HG03095 (cell line): Measurements from ENCODE around the gene NRCAM.
"Not testable (repeated sequence)": the region's sequence is repeated elsewhere in the genome, so short reads cannot be mapped to it uniquely, and the experiment has no call there.

Experiments used
- ATAC-seq: cut with Tn5 transposase; IDR thresholded peaks from one replicate; pipeline ENCODE4 v1.9.1; 2021; ENCODE audit warnings: moderate library complexity; ENCODE audit not compliant: unreplicated experiment

The NRCAM gene

DNA sequence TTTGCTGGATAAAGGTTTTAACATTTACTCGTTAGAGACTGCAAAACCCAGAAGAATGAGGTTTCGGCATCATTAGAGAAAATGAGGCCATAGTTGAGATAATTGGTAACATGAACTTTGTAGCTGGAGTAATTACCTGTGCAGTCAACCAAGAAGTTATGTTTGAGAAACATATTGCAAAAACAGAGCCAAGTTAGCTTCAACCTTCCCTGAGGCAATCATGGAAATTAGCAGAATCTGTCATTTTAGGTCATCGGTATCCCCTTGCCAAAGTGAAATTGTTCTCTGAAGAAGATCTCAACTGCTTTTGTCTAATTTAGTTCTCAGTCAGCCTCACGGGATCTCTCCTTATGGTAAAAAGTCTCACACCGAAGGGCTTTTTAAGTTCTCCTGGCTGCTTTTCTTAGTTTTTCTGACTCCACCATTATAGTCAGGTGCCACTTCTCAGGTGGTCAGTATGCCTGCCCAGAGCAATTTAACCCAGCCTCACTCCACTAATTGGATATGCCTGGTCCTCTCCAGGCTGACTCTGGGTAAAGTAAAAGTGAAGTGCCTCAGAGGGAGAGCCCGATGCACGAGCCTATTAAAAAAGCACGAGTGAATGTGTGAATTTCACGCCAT lies 52.5 kb downstream of the NRCAM start:
- no peak for ATAC-seq

DNA sequence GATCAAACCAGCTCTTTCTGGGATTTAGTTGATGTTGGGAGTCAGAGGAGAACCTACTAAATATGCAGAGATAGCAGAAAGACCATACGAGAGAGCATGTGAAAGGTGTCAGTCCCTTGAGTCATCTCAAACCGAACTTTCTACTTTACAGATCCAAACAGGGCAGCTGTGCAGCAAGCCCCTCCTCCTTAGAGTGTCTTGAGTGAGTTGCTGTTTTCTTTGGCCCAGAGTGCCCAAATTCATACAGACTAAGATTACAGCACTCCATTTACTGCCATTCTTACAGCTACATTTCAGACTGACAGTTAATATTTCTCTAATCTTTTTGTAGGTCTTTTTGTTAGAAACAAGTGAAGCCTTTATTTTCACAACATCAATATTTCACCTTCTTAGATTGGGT lies 53.4 kb downstream of the NRCAM start:
- ATAC-seq, result peak; percentile 60

DNA sequence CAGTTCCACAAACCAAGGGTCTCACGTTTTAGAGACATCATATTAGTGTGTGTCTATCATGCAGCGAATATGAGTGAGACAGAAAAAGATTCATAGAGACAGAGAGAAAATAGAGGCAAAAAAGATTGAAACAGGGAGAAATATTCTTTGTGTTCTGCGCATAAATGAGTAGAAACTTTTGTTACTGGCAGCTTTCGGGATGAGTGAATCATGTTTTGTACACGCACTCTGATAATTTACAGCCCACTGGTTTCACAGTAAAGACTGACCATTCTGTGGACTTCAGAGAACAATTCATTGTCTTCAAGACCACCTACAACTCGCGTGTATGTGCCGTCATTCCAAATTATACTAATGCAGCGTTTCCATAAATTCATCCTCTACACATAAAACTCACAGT lies 60.2 kb downstream of the NRCAM start:
- no peak for ATAC-seq

DNA sequence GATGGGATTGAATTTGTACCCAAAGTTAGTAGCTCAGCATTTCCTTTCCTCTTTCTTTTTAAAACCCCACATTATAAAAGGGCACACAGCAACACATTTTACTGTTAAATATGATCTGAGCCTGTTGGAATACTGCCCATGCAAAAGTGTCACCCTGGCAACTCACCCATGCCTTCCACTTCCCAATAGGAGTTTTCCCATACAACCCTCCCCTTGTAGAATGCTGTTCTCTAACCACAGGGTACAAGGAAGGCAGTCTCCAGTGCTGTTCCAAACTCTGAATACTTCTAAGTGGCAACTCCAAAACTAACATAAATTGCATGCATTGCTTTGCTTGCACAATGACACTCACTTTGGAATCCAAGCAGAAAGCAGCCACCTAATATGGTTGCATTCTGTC lies 60.8 kb downstream of the NRCAM start:
- ATAC-seq, result no peak

DNA sequence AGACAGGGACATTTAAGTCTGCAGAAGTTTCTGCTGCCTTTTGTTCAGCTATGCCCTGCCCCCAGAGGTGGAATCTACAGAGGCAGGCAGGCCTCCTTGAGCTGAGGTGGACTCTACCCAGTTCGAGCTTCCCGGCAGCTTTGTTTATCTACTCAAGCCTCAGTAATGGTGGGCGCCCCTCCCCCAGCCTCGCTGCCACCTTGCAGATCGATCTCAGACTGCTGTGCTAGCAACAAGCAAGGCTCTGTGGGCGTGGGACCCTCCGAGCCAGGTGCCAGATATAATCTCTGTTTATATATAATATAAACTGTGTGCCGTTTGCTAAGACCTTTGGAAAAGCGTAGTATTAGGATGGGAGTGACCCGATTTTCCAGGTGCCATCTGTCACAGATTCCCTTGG lies 63.1 kb downstream of the NRCAM start:
- not testable (repeated sequence) for ATAC-seq

DNA sequence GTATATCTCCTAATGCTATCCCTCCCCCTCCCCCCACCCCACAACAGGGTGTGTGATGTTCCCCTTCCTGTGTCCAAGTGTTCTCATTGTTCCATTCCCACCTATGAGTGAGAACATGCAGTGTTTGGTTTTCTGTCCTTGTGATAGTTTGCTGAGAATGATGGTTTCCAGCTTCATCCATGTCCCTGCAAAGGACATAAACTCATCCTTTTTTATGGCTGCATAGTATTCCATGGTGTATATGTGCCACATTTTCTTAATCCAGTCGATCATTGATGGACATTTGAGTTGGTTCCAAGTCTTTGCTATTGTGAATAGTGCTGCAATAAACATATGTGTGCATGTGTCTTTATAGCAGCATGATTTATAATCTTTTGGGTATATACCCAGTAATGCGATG lies 68.5 kb downstream of the NRCAM start:
- not testable (repeated sequence) for ATAC-seq

DNA sequence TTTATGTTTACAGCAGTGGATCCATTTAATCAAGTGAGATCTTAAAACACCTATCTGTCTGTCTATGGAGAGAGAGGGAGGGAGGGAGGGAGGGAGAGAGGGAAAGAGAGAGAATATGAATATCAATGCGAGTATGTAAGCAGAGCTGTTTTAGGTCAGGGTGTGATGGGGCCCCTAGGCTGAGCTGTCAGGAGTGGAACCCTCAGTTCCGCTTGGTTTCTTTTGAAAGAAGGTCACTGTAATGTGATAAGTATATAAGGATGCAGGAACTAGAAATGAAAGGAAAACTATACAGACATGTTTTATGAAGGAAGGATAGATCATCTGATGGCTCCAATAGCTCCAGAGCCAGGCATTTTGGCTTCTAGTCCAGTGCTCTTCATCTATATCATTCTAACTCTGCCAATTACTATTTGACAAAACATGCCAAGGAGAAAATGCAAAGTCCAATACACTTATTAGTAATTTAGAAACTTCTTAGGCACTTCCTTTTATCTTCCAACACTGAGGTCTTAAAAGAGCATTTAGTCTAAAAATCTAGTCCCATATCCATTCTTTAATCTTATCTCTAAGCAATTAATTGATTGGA lies 70.3 kb downstream of the NRCAM start:
- no peak for ATAC-seq

DNA sequence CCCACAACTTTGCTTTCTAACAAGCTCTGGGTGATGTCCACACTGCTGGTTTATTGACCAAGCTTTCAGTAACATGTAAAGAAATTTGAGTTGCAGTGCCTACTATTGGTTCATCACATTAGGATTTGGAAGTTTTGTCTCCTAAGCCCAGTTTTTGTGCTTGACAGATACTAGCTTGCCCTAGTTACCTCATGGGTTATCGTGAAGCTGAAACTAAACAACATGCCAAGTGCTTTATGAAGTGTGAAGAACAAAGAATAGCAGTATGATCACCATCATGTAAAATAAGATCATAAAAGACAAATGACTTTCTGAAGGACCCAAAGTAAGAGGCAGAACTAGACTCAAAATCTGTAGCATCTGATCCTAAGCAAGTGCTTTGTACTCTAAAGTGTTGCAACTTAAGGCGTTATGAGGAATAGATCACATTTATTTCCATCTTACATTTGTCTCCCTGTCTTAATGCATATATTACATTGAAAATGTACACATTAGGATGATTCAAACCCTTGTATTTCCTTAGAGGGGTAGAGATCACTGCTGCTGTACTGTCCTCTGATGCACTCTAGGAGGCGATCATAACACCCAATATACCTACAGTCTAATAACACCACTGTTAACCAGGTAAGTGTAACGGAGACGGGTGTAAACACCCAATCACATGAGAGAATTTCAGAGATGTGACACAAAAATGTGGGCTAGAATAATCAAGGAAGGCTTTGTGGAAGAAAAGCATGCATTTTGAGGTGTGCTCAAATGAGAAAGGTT lies 71.3 kb downstream of the NRCAM start:
- ATAC-seq, result no peak

DNA sequence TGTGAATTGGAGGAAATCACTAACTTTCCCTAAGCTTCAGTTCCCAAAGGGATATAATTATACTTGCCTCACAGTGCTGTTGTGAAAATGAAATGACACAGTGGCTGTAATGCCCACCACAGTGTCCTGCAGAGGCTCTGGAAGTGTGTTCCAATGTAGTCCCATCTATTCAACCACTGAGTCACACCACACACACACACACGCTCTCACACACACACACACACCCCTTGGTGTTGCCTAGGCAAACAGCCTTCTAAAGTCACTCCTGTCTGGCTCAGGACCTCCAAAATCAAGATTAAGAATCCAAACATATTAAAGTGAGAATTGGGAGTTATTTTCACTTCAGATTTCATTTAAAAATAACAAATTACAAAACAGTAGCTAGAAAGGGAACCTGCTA lies 73.3 kb downstream of the NRCAM start:
- ATAC-seq, result no peak

DNA sequence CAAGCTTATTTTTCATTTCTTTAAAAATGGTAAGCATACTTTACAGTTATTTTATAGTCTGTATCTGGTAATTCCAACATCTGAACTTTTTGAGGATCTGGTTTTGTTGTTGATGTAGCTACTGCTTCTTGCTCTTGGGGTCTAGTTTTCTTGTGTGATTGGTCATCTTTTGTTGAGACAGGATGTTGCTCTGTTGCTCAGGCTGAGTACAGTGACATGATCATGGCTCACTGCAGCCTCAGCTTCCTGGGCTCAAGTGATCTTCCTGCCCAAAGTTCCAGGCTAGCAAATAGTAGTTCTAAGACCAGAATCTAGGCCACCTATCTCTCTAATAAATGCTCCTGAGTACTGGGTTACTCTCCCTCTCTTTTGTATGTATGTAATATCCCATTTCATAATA lies 75.7 kb downstream of the NRCAM start:
- ATAC-seq, result no peak

DNA sequence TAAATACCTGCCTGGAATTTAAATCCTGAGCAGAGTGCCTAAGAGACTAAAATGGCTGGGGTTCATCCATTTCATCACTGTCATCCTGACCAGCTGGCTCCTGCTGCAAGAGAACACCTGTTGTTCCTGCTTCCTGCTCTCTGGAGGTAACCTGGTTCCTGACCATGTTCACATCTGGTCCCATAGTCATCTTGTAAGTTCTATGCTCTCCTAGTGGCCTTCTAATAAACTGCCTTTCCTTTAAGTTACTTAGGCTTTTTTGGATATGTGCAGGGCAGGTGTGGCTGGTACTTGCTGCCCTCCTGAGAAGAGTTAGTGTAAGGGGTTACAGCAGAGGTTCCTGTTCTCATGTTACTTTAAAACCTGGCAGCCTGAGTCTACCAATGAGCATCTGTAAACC lies 80.0 kb downstream of the NRCAM start:
- no peak for ATAC-seq

DNA sequence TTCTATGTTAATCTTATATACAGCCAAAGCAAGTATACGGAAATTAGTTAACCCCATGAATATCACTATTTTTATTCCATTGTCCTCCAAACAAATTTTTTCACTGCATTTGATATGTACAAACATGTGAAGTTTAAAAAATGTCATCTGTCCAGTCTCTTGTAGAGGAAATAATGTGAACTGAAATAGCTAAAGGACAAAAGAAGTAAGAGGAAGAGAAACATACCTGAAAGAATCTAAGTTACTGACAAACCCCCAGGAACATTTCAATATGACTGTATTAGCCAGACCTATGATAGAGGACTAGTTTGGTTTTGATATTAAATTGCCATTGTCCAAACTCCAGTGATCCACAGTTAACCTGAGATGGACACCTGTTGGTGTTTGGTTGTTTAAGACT lies 80.6 kb downstream of the NRCAM start:
- ATAC-seq, result peak; percentile 70

DNA sequence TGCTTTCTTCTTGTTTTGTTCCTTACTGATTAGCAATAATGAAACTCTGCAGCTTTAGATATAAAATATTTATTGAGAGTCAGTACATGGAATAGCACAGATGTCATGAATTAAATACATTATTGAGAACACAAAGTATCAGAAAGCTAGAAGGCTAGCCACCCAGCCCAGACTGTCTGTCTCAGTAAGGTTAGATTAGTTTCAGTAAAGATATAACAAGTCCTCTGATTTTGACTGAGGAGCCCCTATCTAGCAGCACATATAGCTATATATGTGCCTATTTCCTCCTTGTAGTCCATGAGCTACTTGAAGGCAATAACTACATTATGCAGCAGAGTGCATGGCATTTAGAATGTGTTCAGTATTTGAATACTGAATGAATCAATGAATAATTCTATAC lies 81.3 kb downstream of the NRCAM start:
- no peak for ATAC-seq

DNA sequence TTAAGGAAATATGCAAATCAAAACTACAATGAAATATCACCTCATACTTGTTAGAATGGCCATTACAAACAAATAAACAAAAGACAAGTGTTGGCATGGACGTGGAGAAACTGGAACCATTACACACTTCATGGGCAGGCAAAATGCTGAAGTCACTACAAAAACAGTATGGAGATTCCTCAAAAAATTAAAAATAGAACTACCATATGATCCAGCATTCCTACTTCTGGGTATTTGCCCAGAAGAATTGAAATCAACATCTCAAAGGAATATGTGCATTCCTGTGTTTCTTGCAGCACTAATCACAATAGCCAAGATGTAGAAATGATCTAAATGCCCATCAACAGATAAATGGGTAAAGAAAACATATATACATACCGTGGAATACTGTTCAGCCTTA lies 83.6 kb downstream of the NRCAM start:
- no peak for ATAC-seq

DNA sequence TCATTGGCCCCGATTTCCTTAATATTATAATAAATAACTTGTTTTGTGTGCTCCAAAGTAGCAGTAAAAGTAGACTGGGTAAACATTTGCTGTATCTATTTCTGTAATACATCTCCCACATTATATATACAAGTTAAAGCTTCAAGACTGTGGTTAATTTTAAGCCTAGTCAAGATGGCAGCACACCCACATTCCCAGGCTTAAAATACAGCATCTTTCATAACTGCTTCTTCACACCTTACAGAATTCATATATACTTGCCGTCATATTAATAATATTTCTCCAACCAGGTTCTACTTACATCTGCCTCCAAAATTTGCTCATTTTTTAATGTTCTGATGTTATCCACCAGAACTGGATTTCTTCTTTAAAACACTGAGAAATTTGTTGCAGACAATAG lies 85.6 kb downstream of the NRCAM start:
- ATAC-seq, result no peak

DNA sequence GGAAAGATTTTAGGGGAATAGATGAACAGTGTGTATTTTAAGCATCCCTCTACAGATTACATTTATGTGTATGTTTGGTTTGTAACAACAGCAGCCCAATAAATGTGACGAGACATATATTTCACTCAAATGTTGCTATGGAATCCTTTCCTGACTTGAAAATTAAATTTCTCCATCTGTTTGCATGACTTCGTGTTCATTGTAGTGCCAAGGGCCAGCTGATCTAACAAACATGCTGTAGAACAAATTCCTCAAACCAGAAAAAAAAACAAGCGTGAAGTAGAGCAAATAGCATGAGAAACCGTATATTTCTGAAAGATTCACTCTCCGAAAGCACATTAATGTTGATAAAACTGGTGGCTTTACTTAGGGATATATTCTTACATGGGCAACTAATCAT lies 87.8 kb downstream of the NRCAM start:
- ATAC-seq, result no peak

DNA sequence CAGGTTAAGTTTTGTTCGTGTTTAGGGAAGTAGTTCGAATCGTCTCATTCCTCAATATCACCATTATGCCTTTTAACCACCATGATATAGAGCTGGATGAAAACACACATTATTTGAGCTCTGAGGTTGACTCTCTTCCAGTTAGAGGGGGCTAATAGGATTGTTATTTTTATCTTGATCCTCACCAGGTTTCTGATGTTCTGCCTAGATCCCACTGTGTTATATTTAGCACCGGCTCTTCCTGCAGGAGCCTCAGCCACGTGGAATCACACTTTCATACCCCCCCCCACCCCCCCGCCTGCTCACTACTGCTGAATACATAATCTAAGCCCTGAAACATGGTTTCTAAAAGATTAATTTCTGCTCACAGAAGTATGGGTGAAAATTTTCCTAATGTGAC lies 88.3 kb downstream of the NRCAM start:
- no peak for ATAC-seq

DNA sequence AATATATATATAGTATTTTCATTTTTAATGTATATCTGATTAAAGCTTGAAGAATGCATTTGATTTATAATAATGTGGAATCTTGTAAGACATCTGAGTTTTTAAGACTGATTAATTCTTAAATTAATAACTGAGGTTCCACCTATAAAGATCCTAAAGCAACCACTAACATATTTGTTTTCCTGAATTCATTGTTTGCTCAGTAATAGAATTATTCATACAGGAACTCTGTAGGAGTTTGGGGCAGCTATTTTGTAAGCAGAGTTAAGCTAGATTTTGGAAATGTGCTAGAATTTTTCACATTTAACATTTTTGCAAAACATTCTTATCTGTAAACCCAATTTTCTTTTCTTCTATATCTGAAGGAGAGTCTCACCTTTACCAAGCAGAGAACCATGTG lies 88.9 kb downstream of the NRCAM start:
- no peak for ATAC-seq

DNA sequence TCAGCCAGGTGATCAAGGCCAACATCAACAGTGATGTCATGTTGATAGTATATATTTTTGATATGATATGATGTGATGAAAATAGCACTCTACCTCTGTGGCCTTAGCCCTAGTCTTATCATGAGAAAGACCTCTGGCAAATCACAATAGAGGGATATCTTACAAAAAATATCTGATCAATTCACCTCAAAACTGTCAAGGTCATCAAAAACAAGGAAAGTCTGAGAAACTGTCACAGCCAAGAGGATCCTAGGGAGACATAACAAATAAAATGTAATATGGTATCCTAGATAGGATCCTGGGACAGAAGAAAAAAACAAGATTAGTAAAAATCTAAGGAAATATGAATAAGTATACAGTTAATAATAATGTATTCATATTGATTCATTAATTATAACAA lies 92.6 kb downstream of the NRCAM start:
- ATAC-seq, result no peak

DNA sequence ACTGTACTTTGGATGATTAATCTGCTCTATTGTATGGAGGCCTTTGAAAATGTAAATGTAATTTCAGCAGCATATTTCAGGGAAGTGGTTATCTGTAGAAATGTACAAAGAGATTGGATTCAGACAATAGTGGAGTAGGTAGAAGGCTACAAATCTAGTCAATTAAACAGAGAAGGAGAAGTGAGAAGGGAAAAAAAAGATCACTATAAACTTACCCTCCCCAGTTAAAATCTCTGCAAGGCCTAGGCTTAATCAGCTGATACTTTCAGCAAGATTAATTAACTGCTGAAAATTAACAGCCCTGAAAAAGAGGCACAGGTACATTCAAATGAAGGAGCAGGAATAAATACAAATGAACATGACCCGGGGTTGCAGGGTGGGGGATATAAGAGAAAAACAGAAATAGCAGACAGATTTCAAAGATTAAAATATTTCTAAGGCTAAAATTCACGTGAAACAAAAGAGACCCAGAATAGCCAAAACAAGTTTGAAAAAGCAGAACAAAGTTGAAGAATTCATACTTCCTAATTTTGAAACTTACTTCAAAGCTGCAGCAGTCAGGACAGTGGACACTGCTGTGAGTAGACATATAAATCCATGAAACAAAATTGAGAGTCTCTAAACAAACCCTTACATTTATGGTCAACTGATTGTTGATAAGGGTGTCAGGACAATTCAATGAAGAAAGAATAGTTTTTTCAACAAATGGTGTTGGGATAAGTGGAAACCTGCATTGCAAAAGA lies 96.0 kb downstream of the NRCAM start:
- no peak for ATAC-seq

DNA sequence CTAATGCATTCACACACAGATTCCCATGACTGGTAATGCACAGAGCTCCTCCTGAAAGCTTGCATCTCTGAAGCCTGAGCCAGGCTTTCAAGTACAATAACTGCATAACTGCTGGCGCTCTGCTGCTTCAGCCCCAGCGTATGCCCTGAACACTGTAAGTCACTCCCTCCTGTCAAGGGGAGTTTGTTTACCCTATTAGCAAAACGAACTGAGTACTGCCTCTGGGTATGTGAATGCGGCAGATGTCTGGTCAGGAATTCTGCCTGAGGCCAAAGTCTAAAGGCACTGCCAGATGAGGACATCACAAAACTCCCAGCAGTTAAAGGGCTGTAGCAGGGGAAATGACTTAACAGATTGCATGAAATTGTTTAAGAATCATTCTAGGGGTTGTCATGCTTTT lies 97.7 kb downstream of the NRCAM start:
- no peak for ATAC-seq

DNA sequence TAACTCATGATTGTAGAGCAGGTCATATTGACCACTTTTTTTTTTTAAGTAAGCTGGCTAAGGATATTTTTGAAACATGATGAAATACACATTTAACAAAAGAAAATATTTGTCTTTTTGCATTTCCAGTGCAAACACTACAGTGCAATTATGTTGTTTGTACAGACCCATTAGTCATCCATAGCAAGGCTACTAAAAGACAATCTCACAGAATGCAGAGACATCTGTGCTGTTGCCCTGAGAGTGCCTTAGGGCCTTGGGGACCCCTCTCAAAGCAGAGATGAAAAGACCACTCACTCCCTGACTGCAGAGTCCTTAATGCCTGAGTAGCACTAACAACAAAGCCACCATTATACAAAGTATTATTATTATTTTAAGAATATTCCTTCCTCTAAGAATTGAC lies 104.5 kb downstream of the NRCAM start:
- no peak for ATAC-seq
